HepG2 (cell line): ENCODE data around the gene C2CD3. TPM values are rescaled to one million over a fixed set of nuclear protein-coding genes. Genes with fewer than 3 reads are reported as not detected.

Experiments used
- FUBP1 ChIP-seq: sonication (generic); formaldehyde crosslinking; IDR thresholded peaks from 2 replicates; pipeline ENCODE4 v1.5.1; 2020; ENCODE audit warnings: missing genetic modification reagents, mild to moderate bottlenecking, borderline replicate concordance
- GATAD2A ChIP-seq: IDR thresholded peaks from 2 replicates; pipeline ENCODE4 v1.6.1; 2016
- JUN ChIP-seq: sonication (generic); formaldehyde crosslinking; IDR thresholded peaks from 2 replicates; pipeline ENCODE4 v1.4.0; 2020; ENCODE audit warnings: mild to moderate bottlenecking, missing genetic modification reagents
- KLF15 ChIP-seq: sonication (generic); formaldehyde crosslinking; IDR thresholded peaks from 2 replicates; pipeline ENCODE4 v1.8.1; 2023; ENCODE audit warnings: borderline replicate concordance, mild to moderate bottlenecking, inconsistent platforms, missing genetic modification reagents, mixed read lengths
- KMT2B ChIP-seq: IDR thresholded peaks from 2 replicates; pipeline ENCODE4 v1.6.1; 2016; ENCODE audit warnings: missing genetic modification reagents, missing compliant biosample characterization
- RBM39 ChIP-seq: fragments of 200-400 bp; formaldehyde crosslinking; IDR thresholded peaks from one replicate; pipeline ENCODE4 v1.6.1; 2018; ENCODE audit warnings: antibody characterized with exemption, mild to moderate bottlenecking, low read depth, low read length; ENCODE audit not compliant: poor library complexity, severe bottlenecking
- TBX2 ChIP-seq: sonication (generic); formaldehyde crosslinking; IDR thresholded peaks from 2 replicates; pipeline ENCODE4 v1.5.0; 2020; ENCODE audit warnings: missing genetic modification reagents, mild to moderate bottlenecking, borderline replicate concordance
- TGIF2 ChIP-seq: IDR thresholded peaks from 2 replicates; pipeline ENCODE4 v1.6.1; 2016; ENCODE audit warnings: control low read depth, missing compliant biosample characterization
- ZFP82 ChIP-seq: sonication (generic); formaldehyde crosslinking; IDR thresholded peaks from 2 replicates; pipeline ENCODE4 v1.5.1; 2020; ENCODE audit warnings: mild to moderate bottlenecking, missing genetic modification reagents, borderline replicate concordance
- ZNF12 ChIP-seq: sonication (generic); formaldehyde crosslinking; IDR thresholded peaks from 2 replicates; pipeline ENCODE4 v1.5.0; 2020; ENCODE audit warnings: missing genetic modification reagents
- ZNF17 ChIP-seq: sonication (generic); formaldehyde crosslinking; IDR thresholded peaks from 2 replicates; pipeline ENCODE4 v1.5.0; 2020; ENCODE audit warnings: mild to moderate bottlenecking, missing genetic modification reagents
- ZNF253 ChIP-seq: sonication (generic); formaldehyde crosslinking; IDR thresholded peaks from 2 replicates; pipeline ENCODE4 v1.8.0; 2022; ENCODE audit warnings: mild to moderate bottlenecking, missing genetic modification reagents, borderline replicate concordance
- ZNF562 ChIP-seq: sonication (generic); formaldehyde crosslinking; IDR thresholded peaks from 2 replicates; pipeline ENCODE4 v1.8.0; 2022; ENCODE audit warnings: missing genetic modification reagents, borderline replicate concordance
- ZNF704 ChIP-seq: sonication (generic); formaldehyde crosslinking; IDR thresholded peaks from 2 replicates; pipeline ENCODE4 v1.8.1; 2023; ENCODE audit warnings: mild to moderate bottlenecking, inconsistent platforms, moderate library complexity, missing genetic modification reagents, borderline replicate concordance
- ZNF772 ChIP-seq: sonication (generic); formaldehyde crosslinking; IDR thresholded peaks from 2 replicates; pipeline ENCODE4 v1.5.0; 2020; ENCODE audit warnings: mild to moderate bottlenecking, missing genetic modification reagents
- polyA plus RNA-seq, 8 experiments: library from polyadenylated mRNA; depleted of rRNA in 3 of 8; stranded (reverse) in 7 of 8; unstranded in 1 of 8; fragments of >200 nt; fragmentation: Illumina TruSeq in 4 of 8; extraction: Trizol in 4 of 8; gene quantifications; 2 replicates each; pipeline versions ENCODE4 v1.2.1 to v1.2.3, GENCODE V29; 2011 to 2016; ENCODE audit warnings: low read depth in 4 of 8, missing spikeins in 1 of 8, mixed read lengths in 1 of 8; ENCODE audit not compliant: insufficient read depth in 1 of 8
- total RNA-seq, 5 experiments: library from RNA; depleted of rRNA; stranded (reverse); fragments of >200 nt; fragmentation: Illumina TruSeq; extraction: Trizol; gene quantifications; 2 replicates each; pipeline ENCODE4 v1.2.3, GENCODE V29; 2016; ENCODE audit warnings: low read depth in 1 of 5
- TF ChIP-seq, protein P1 (sequence below): sonication (generic); formaldehyde crosslinking; IDR thresholded peaks from 2 replicates; pipeline ENCODE4 v1.4.0; 2020; ENCODE audit warnings: mild to moderate bottlenecking, missing genetic modification reagents
- TF ChIP-seq, protein P2 (sequence below): sonication (generic); formaldehyde crosslinking; IDR thresholded peaks from 2 replicates; pipeline ENCODE4 v1.5.0; 2020; ENCODE audit warnings: missing genetic modification reagents, mild to moderate bottlenecking, borderline replicate concordance
- TF ChIP-seq, protein P3 (sequence below): sonication (generic); formaldehyde crosslinking; IDR thresholded peaks from 2 replicates; pipeline ENCODE4 v1.9.0; 2021; ENCODE audit warnings: missing genetic modification reagents, mild to moderate bottlenecking, borderline replicate concordance
- TF ChIP-seq, protein P4 (sequence below): sonication (generic); formaldehyde crosslinking; IDR thresholded peaks from 2 replicates; pipeline ENCODE4 v1.5.1; 2020; ENCODE audit warnings: missing genetic modification reagents, mild to moderate bottlenecking, borderline replicate concordance

The C2CD3 gene
- total and polyA plus RNA-seq, 2 of the 13 experiments (the other 11 are each of a cell fraction or from before 2014, with no cell fraction given), result 5.5 to 6.4 TPM

- TF ChIP-seq JUN (CRISPR knock-in tag) (0 out of 2 replicates have a peak, but pooled peaks have one; percentile 3), TBX2 (CRISPR knock-in tag) (no peak; the same call in 1 of the 2 replicates), FUBP1 (CRISPR knock-in tag) (0 out of 2 replicates have a peak, but pooled peaks have one; percentile 1), RBM39 (no peak), KLF15 (CRISPR knock-in tag) (no peak), ZNF253 (CRISPR knock-in tag) (no peak), ZNF17 (0 out of 2 replicates have a peak, but pooled peaks have one; percentile 6), ZNF772 (CRISPR knock-in tag) (no peak), ZFP82 (CRISPR knock-in tag) (0 out of 2 replicates have a peak, but pooled peaks have one; percentile 37), KMT2B (CRISPR knock-in tag) (no peak), GATAD2A (CRISPR knock-in tag) (no peak), TGIF2 (CRISPR knock-in tag) (no peak), ZNF12 (no peak), ZNF704 (0 out of 2 replicates have a peak, but pooled peaks have one; percentile 38), ZNF562 (CRISPR knock-in tag) (0 out of 2 replicates have a peak, but pooled peaks have one; percentile 5)
- TF ChIP-seq, protein P1, sequence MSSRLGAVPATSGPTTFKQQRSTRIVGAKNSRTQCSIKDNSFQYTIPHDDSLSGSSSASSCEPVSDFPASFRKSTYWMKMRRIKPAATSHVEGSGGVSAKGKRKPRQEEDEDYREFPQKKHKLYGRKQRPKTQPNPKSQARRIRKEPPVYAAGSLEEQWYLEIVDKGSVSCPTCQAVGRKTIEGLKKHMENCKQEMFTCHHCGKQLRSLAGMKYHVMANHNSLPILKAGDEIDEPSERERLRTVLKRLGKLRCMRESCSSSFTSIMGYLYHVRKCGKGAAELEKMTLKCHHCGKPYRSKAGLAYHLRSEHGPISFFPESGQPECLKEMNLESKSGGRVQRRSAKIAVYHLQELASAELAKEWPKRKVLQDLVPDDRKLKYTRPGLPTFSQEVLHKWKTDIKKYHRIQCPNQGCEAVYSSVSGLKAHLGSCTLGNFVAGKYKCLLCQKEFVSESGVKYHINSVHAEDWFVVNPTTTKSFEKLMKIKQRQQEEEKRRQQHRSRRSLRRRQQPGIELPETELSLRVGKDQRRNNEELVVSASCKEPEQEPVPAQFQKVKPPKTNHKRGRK (CRISPR knock-in tag), result peak; percentile 94; the same call in 1 of the 2 replicates
- TF ChIP-seq, protein P2, sequence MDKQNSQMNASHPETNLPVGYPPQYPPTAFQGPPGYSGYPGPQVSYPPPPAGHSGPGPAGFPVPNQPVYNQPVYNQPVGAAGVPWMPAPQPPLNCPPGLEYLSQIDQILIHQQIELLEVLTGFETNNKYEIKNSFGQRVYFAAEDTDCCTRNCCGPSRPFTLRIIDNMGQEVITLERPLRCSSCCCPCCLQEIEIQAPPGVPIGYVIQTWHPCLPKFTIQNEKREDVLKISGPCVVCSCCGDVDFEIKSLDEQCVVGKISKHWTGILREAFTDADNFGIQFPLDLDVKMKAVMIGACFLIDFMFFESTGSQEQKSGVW (CRISPR knock-in tag), result 0 out of 2 replicates have a peak, but pooled peaks have one; percentile 30
- TF ChIP-seq, protein P3, sequence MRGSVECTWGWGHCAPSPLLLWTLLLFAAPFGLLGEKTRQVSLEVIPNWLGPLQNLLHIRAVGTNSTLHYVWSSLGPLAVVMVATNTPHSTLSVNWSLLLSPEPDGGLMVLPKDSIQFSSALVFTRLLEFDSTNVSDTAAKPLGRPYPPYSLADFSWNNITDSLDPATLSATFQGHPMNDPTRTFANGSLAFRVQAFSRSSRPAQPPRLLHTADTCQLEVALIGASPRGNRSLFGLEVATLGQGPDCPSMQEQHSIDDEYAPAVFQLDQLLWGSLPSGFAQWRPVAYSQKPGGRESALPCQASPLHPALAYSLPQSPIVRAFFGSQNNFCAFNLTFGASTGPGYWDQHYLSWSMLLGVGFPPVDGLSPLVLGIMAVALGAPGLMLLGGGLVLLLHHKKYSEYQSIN (CRISPR knock-in tag), result no peak
- TF ChIP-seq, protein P4, sequence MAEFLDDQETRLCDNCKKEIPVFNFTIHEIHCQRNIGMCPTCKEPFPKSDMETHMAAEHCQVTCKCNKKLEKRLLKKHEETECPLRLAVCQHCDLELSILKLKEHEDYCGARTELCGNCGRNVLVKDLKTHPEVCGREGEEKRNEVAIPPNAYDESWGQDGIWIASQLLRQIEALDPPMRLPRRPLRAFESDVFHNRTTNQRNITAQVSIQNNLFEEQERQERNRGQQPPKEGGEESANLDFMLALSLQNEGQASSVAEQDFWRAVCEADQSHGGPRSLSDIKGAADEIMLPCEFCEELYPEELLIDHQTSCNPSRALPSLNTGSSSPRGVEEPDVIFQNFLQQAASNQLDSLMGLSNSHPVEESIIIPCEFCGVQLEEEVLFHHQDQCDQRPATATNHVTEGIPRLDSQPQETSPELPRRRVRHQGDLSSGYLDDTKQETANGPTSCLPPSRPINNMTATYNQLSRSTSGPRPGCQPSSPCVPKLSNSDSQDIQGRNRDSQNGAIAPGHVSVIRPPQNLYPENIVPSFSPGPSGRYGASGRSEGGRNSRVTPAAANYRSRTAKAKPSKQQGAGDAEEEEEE (CRISPR knock-in tag), result no peak
These were observed 186.9 kb downstream of the C2CD3 start (continued) for GRCh38 chr11:73983741-73984538.
